GM12878 (cell line): Measurements from ENCODE around the gene PAX3.

Experiments used
- NR2C2 ChIP-seq: IDR thresholded peaks from 2 replicates; pipeline ENCODE4 v1.6.1; 2011; ENCODE audit warnings: borderline replicate concordance, low read depth; ENCODE audit not compliant: control insufficient read depth, insufficient read length
- POLR2AphosphoS5 ChIP-seq: IDR thresholded peaks from 2 replicates; pipeline ENCODE4 v1.6.1; 2011; ENCODE audit warnings: mild to moderate bottlenecking, low read length, inconsistent platforms
- SIN3A ChIP-seq: IDR thresholded peaks from 2 replicates; pipeline ENCODE4 v1.6.1; 2012; ENCODE audit warnings: low read depth, low read length, improper control_type of control experiment
- TF ChIP-seq, protein P1 (sequence below): IDR thresholded peaks from 2 replicates; pipeline ENCODE4 v1.6.1; 2011; ENCODE audit warnings: borderline replicate concordance, low read depth, mild to moderate bottlenecking, moderate library complexity, mixed read lengths, low read length; ENCODE audit not compliant: insufficient read depth; ENCODE audit errors: extremely low read length
- TF ChIP-seq, protein P2 (sequence below), 3 experiments: IDR thresholded peaks in 2 of 3; conservative IDR thresholded peaks in 1 of 3; 2 replicates each; pipeline ENCODE4 v1.5.1; 2011; ENCODE audit warnings: low read depth in 3 of 3, low read length in 3 of 3, mild to moderate bottlenecking in 3 of 3, control low read depth in 2 of 3, moderate library complexity in 2 of 3, inconsistent platforms in 1 of 3, mixed read lengths in 1 of 3; ENCODE audit not compliant: control insufficient read depth in 2 of 3, insufficient read depth in 1 of 3; ENCODE audit errors: extremely low read depth in 1 of 3

DNA sequence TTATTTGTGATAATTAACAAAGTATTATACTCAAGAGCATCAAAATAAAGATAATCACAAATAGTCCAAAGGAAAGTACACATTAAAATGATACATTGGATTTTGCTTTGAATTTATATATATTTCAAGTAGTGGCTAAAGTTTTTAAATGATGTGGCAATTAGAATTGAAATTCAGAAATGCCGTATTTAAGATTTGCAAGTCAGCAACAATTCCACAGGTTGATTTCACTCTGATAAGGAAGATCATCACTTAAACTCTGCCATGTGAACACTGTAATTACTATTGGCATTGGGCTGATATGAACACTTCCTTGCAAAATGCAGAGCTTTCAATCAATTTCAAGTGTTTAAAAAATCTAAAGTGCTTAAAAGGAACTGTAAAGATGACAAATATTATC is 39.6 kb upstream of the PAX3 start:
- TF ChIP-seq, protein P1, sequence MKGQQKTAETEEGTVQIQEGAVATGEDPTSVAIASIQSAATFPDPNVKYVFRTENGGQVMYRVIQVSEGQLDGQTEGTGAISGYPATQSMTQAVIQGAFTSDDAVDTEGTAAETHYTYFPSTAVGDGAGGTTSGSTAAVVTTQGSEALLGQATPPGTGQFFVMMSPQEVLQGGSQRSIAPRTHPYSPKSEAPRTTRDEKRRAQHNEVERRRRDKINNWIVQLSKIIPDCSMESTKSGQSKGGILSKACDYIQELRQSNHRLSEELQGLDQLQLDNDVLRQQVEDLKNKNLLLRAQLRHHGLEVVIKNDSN, result no peak
- TF ChIP-seq, protein P2, sequence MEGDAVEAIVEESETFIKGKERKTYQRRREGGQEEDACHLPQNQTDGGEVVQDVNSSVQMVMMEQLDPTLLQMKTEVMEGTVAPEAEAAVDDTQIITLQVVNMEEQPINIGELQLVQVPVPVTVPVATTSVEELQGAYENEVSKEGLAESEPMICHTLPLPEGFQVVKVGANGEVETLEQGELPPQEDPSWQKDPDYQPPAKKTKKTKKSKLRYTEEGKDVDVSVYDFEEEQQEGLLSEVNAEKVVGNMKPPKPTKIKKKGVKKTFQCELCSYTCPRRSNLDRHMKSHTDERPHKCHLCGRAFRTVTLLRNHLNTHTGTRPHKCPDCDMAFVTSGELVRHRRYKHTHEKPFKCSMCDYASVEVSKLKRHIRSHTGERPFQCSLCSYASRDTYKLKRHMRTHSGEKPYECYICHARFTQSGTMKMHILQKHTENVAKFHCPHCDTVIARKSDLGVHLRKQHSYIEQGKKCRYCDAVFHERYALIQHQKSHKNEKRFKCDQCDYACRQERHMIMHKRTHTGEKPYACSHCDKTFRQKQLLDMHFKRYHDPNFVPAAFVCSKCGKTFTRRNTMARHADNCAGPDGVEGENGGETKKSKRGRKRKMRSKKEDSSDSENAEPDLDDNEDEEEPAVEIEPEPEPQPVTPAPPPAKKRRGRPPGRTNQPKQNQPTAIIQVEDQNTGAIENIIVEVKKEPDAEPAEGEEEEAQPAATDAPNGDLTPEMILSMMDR (IDR thresholded peaks at IDR 0.05 in 2 of 3, conservative IDR thresholded peaks at IDR 0.05 in 1 of 3; ENCODE audit: control insufficient read depth in 2 of 3, extremely low read depth in 1 of 3, insufficient read depth in 1 of 3, low read depth in 3 of 3, low read length in 3 of 3), result no peak
- TF ChIP-seq POLR2AphosphoS5 (no peak), SIN3A (no peak), NR2C2 (no peak)
